GM12878 (cell line): ENCODE data around the gene EHBP1.
"Not testable (repeated sequence)": the region's sequence is repeated elsewhere in the genome, so short reads cannot be mapped to it uniquely, and the experiment has no call there.

ENCODE experiments used
- ASH2L ChIP-seq: fragments of 300-600, 200-600 bp; sonication (generic); IDR thresholded peaks from 2 replicates; pipeline ENCODE4 v1.6.1; 2017; ENCODE audit warnings: low read depth, mild to moderate bottlenecking, borderline replicate concordance
- ATF2 ChIP-seq: IDR thresholded peaks from 2 replicates; pipeline ENCODE4 v1.6.1; 2012; ENCODE audit warnings: low read length, inconsistent platforms
- CTCF ChIP-seq, 3 experiments: IDR thresholded peaks in 2 of 3; conservative IDR thresholded peaks in 1 of 3; 2 replicates each; pipeline ENCODE4 v1.5.1; 2011; ENCODE audit warnings: low read depth in 3 of 3, low read length in 3 of 3, mild to moderate bottlenecking in 3 of 3, control low read depth in 2 of 3, moderate library complexity in 2 of 3, inconsistent platforms in 1 of 3, mixed read lengths in 1 of 3; ENCODE audit not compliant: control insufficient read depth in 2 of 3, insufficient read depth in 1 of 3; ENCODE audit errors: extremely low read depth in 1 of 3
- HCFC1 ChIP-seq: fragments of 150-350 bp; IDR thresholded peaks from 2 replicates; pipeline ENCODE4 v1.6.1; 2014; ENCODE audit warnings: low read length
- JUNB ChIP-seq: IDR thresholded peaks from 2 replicates; pipeline ENCODE4 v1.6.1; 2016; ENCODE audit warnings: antibody characterized with exemption, mild to moderate bottlenecking
- KDM1A ChIP-seq: fragments of 200-600 bp; sonication (generic); IDR thresholded peaks from 2 replicates; pipeline ENCODE4 v1.6.1; 2016; ENCODE audit warnings: borderline replicate concordance
- MAX ChIP-seq: IDR thresholded peaks from 2 replicates; pipeline ENCODE4 v1.6.1; 2012; ENCODE audit warnings: low read depth, low read length, improper control_type of control experiment
- RAD21 ChIP-seq: IDR thresholded peaks from 2 replicates; pipeline ENCODE4 v1.6.1; 2011; ENCODE audit warnings: mild to moderate bottlenecking, low read depth, low read length, moderate library complexity; ENCODE audit not compliant: insufficient read depth
- SMC3 ChIP-seq: IDR thresholded peaks from 2 replicates; pipeline ENCODE4 v1.6.1; 2011; ENCODE audit warnings: low read length, improper control_type of control experiment, borderline replicate concordance

- TF ChIP-seq ATF2; CTCF (IDR thresholded peaks at IDR 0.05 in 2 of 3, conservative IDR thresholded peaks at IDR 0.05 in 1 of 3; ENCODE audit: control insufficient read depth in 2 of 3, extremely low read depth in 1 of 3, insufficient read depth in 1 of 3, low read depth in 3 of 3, low read length in 3 of 3); SMC3; MAX; RAD21; KDM1A; ASH2L; HCFC1; JUNB: not testable (repeated sequence)
Observed at GRCh38 chr2:63019686-63020085, 314.2 kb downstream of the EHBP1 start.
